HG03558 (cell line): ENCODE results near the gene GAMT.

ENCODE experiments used
- ATAC-seq: cut with Tn5 transposase; IDR thresholded peaks from one replicate; pipeline ENCODE4 v1.9.1; 2021; ENCODE audit warnings: moderate number of reproducible peaks; ENCODE audit not compliant: unreplicated experiment; ENCODE audit errors: extremely low read depth

Gene GAMT

DNA sequence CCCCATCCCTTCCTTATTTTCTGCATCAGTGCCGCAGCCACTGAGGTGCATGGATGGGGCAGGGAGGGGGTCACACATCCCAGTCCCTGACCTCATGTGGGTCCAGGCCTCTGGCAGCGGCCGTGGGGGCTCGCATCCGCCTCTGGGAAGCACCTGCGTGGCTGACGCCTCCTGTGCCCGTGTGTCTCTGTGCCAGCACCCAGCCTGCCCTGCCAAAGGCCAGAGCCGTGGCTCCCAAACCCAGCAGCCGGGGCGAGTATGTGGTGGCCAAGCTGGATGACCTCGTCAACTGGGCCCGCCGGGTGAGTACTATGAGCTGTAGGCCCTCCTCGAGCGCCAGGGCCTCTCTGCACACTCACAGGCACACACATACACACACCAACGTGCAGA, 12.7 kb downstream of the GAMT start:
- no peak for ATAC-seq

- ATAC-seq: no peak
These were observed 13.4 kb downstream of the GAMT start for GRCh38 chr19:1387684-1388636.

- ATAC-seq: no peak
These were observed 14.2 kb downstream of the GAMT start for GRCh38 chr19:1386945-1387683.

GRCh38 chr19:1385816-1386215, 15.5 kb downstream of the GAMT start:
- ATAC-seq: no peak

DNA sequence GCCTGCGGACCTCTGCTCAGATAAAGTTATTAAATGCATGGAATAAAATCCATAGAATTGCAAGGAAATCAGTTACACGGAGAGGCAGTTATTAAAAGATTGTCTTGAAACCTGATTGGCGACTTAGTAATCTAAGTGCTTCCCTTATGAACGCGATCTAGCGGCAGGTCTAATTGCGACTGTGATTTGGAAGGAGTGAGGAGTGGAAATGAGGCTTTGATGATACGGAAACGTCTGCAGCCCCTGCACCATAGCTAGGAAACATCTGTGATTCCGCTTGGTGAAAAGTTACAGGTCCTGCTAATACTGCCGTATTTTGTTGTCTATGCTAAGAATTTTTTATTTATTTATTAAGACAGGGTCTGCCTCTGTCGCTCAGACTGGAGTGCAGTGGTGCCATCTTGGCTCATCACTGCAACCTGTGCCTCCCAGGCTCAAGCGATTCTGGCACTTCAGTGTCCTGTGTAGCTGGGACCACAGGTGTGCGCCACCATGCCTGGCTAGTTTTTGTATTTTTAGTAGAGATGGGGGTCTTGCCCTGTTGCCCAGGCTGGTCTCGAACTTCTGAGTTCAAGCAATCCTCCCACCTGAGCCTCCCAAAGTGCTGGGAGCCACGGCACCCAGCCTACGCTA, 16.7 kb downstream of the GAMT start:
- ATAC-seq: no peak

DNA sequence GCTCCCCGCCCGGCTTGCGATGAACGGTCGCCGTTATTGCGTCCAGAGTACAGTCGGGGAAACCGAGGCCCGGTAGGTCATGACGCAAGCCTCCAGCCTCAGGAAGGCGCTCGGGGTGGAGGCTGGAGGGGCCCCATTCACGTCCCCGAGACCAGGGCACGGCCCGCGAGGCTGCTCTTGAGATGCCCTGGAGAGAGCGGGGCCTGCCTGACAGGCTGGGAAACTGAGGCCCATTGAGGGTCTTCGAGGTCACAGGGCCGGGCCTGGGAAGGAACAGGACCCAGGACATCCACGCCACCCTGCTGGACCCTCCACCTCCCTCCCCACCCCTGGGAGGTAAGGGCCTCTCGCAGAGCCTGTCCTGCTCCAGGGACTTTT, 17.3 kb downstream of the GAMT start:
- ATAC-seq: no peak

- ATAC-seq: peak; percentile 59
These were observed 17.8 kb downstream of the GAMT start, which contains the start of gene NDUFS7 for GRCh38 chr19:1383312-1384084. TSS of gene NDUFS7 (plus strand) at chr19:1383907. CDS start at chr19:1383927, 20 bp downstream.

DNA sequence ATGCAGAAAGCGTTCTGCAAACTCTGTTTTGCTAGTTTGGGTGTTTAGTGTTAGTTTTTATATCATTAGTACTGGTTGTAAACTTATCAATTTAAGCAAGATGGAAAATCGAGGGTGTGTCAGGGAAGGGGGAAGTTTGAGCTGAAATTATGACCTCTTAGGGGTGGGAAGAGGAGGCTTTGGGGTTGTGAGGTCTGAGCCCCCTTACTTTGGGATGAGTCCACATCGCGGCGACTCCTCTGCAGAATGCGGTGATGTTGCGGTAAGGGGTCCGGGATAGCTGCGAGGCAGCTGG, 18.4 kb downstream of the GAMT start:
- ATAC-seq: no peak

DNA sequence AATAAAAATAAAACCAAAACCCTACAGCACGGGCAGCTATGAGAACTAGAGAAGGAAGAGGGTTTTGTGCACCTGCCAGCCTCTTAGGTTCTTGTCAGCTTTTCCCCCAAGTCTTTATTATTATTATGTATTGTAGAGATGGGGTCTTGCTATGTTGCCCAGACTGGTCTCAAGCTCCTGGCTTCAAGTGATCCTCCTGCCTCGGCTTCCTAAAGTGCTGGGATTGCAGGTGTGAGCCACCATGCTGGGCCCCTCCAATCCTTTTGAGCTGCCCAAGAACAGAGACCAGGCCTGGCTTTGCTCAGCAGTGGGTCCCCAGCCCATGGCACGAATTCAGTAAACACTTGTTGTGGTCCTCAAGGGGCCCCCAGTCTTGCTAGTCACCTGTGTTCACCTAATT, 19.1 kb downstream of the GAMT start:
- ATAC-seq: no peak

- no peak for ATAC-seq
These were observed 21.3 kb downstream of the GAMT start for GRCh38 chr19:1379961-1380489.

DNA sequence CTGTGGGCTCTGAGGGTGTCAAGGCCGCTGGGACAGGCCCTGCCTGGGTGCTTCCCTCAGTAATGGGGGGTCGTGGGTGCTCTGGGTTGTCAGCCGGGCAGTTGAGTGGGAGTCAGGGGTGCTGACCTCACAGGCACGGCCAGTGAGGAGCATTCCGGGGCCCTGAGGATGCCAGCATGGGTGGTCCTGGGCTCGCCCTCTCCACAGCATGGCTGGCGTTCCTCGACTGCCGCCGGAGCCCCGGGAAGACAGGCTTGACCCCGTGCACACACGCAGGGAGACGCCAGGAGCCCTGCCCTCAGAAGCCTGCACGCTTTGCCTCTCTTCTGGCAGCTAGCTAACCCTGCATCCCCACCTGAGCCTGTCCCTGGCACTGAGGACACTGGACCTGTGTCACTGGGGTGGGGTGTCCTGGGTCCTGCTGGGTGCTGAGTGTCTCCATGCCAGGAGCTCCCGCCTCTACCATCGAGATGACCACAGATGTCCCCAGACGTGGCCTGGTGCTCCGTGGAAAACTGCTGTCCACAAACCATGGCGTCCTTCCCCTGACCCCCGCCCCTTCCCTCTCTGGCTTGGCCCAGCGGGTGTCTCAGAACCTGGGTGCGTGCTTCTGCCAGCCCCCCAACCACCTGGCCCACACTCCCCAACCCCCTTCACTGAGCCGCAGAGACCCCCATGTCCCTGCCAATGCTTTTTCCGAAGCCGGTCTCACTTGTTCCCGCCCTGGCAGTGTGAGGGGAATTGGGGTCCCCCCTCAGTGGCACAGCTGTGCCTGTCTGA, 22.0 kb downstream of the GAMT start:
- ATAC-seq: no peak

- ATAC-seq: no peak
These were observed 23.2 kb downstream of the GAMT start for GRCh38 chr19:1377965-1378785.

GRCh38 chr19:1377176-1377964, 24.0 kb downstream of the GAMT start:
- ATAC-seq: no peak

- ATAC-seq: no peak
These were observed 24.9 kb downstream of the GAMT start for GRCh38 chr19:1376415-1376805.

DNA sequence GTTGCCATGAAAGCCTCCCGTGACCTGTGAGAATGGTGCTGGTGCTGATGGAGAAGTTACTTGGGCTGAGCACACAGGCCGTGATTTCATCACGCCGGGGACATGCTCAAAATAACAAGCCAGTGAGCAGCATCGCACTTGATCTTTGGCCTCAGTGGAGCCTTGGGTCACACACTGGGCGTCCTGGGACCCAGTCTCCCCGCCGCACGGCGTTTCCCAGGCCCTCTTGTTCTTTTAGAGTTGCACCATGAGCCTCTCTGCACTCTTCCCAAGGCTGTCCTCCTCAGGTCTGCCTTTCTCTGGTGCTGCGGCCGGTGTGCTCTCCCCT, 27.1 kb downstream of the GAMT start:
- no peak for ATAC-seq

GRCh38 chr19:1373534-1374249, 27.6 kb downstream of the GAMT start:
- ATAC-seq: no peak

DNA sequence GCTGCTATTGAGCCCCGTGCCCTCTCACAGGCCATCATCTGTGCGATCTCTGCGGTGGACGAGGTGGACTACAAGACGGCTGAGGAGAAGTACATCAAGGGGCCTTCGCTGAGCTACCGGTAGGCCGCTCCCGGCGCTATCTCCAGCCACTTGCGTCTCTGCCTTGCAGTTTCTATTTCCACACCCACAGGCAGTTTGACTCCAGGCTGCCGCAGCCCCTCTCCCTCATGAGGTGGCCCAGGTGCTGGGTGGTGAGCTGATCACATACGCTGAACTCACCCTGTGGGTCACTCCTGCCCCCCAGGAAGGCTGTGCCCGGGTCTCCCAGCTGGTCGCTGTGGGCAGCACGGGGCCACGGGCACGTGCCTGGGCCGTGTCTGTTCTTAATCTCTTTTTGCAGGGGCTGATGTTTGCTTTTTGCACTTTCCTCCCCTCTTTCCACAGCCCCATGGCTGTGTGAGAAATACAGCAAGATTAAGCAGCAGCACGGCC, 28.3 kb downstream of the GAMT start:
- no peak for ATAC-seq
